HEK293 (cell line): ENCODE data around the gene DOCK1.

Experiments
- CTCF ChIA-PET: fragments of 350-600 bp; formaldehyde crosslinking; extraction: SDS; loops from one replicate; lab custom pipeline; 2021; ENCODE audit warnings: antibody characterized with exemption; lab: Yijun Ruan, JAX
- POLR2A ChIA-PET: fragments of 300-600 bp; formaldehyde crosslinking; extraction: SDS; loops from one replicate; lab custom pipeline; 2020; ENCODE audit warnings: antibody characterized with exemption, inconsistent platforms; lab: Yijun Ruan, JAX
- H3K27ac ChIP-seq: fragments of 200-500 bp; sonication (Bioruptor generic); 2 replicates; pipeline ENCODE4 v1.5.1; 2014; ENCODE audit warnings: low read depth, low read length, control low read depth, inconsistent platforms; ENCODE audit errors: extremely low read depth
- H3K36me3 ChIP-seq, 2 experiments: fragments of 200-500 bp in 1 of 2; sonication (Bioruptor generic) in 1 of 2; 1 replicate in 1 of 2; 2 replicates in 1 of 2; pipeline ENCODE4 v1.5.1; 2014 to 2017; ENCODE audit warnings: inconsistent platforms in 2 of 2, low read length in 2 of 2; ENCODE audit not compliant: control insufficient read depth in 2 of 2, insufficient read depth in 1 of 2
- H3K4me1 ChIP-seq: fragments of 200-500 bp; sonication (Bioruptor generic); 2 replicates; pipeline ENCODE4 v1.5.1; 2014; ENCODE audit warnings: mild to moderate bottlenecking, low read length, inconsistent platforms; ENCODE audit not compliant: control insufficient read depth, insufficient read depth
- H3K4me3 ChIP-seq: 2 replicates; pipeline ENCODE4 v1.5.1; 2011; ENCODE audit warnings: low read depth, mild to moderate bottlenecking, control low read depth, low read length, moderate library complexity
- H3K9me3 ChIP-seq: fragments of 200-500 bp; sonication (Bioruptor generic); 2 replicates; pipeline ENCODE4 v1.5.1; 2014; ENCODE audit warnings: low read depth, low read length, inconsistent platforms; ENCODE audit not compliant: control insufficient read depth, insufficient read depth
- EGR2 ChIP-seq: fragments of 450-650 bp; formaldehyde crosslinking; IDR thresholded peaks from 2 replicates; pipeline ENCODE4 v1.5.1; 2016; ENCODE audit warnings: low read depth, missing biosample characterization, missing genetic modification characterization
- KLF16 ChIP-seq: fragments of 450-650 bp; formaldehyde crosslinking; IDR thresholded peaks from 2 replicates; pipeline ENCODE4 v1.5.1; 2017; ENCODE audit warnings: missing biosample characterization, missing genetic modification characterization
- KLF9 ChIP-seq: fragments of 450-650 bp; formaldehyde crosslinking; IDR thresholded peaks from 2 replicates; pipeline ENCODE4 v1.5.1; 2016; ENCODE audit warnings: missing biosample characterization, missing genetic modification characterization, low read depth
- MEIS1 ChIP-seq: sonication (generic); formaldehyde crosslinking; IDR thresholded peaks from 2 replicates; pipeline ENCODE4 v1.8.1; 2022; ENCODE audit warnings: missing genetic modification reagents, mild to moderate bottlenecking, borderline replicate concordance
- SP2 ChIP-seq: fragments of 450-650 bp; formaldehyde crosslinking; IDR thresholded peaks from 2 replicates; pipeline ENCODE4 v1.5.1; 2016; ENCODE audit warnings: missing biosample characterization, missing genetic modification characterization
- ZBTB11 ChIP-seq: fragments of 450-650 bp; formaldehyde crosslinking; conservative IDR thresholded peaks from 2 replicates; pipeline ENCODE4 v1.5.1; 2016; ENCODE audit warnings: low read depth, missing biosample characterization, missing genetic modification characterization
- ZNF19 ChIP-seq: fragments of 450-650 bp; formaldehyde crosslinking; IDR thresholded peaks from 2 replicates; pipeline ENCODE4; 2016; ENCODE audit warnings: missing biosample characterization, missing genetic modification characterization, low read depth
- ZNF274 ChIP-seq, 2 experiments: fragments of 200-500 bp in 1 of 2; fragments of 450-650 bp in 1 of 2; sonication (Bioruptor generic) in 1 of 2; formaldehyde crosslinking in 1 of 2; IDR thresholded peaks; 2 replicates each; pipeline versions ENCODE4 v1.5.1 to v1.6.1; 2014 to 2016; ENCODE audit warnings: borderline replicate concordance in 1 of 2, inconsistent platforms in 1 of 2, low read length in 1 of 2, missing biosample characterization in 1 of 2, missing genetic modification characterization in 1 of 2
- ZNF311 ChIP-seq: fragments of 450-650 bp; formaldehyde crosslinking; IDR thresholded peaks from 2 replicates; pipeline ENCODE4 v1.5.1; 2017; ENCODE audit warnings: missing biosample characterization, missing genetic modification characterization, borderline replicate concordance
- ZNF416 ChIP-seq: fragments of 450-650 bp; formaldehyde crosslinking; IDR thresholded peaks from 2 replicates; pipeline ENCODE4 v1.5.1; 2016; ENCODE audit warnings: missing biosample characterization, missing genetic modification characterization
- ZNF510 ChIP-seq: fragments of 450-650 bp; formaldehyde crosslinking; IDR thresholded peaks from 2 replicates; pipeline ENCODE4 v1.5.1; 2018; ENCODE audit warnings: mild to moderate bottlenecking, missing genetic modification characterization, missing biosample characterization; ENCODE audit not compliant: insufficient replicate concordance
- ZNF600 ChIP-seq: fragments of 450-650 bp; formaldehyde crosslinking; IDR thresholded peaks from 2 replicates; pipeline ENCODE4 v1.5.1; 2016; ENCODE audit warnings: missing biosample characterization, missing genetic modification characterization
- ZNF645 ChIP-seq: fragments of 450-650 bp; formaldehyde crosslinking; IDR thresholded peaks from 2 replicates; pipeline ENCODE4; 2016; ENCODE audit warnings: missing biosample characterization, missing genetic modification characterization
- ZNF777 ChIP-seq: fragments of 450-650 bp; formaldehyde crosslinking; IDR thresholded peaks from 2 replicates; pipeline ENCODE4 v1.5.1; 2017; ENCODE audit warnings: missing biosample characterization, missing genetic modification characterization, borderline replicate concordance
- TF ChIP-seq, protein P1 (sequence below): fragments of 450-650 bp; formaldehyde crosslinking; IDR thresholded peaks from 2 replicates; pipeline ENCODE4 v1.5.1; 2016; ENCODE audit warnings: missing biosample characterization, missing genetic modification characterization
- TF ChIP-seq, protein P2 (sequence below): fragments of 450-650 bp; formaldehyde crosslinking; conservative IDR thresholded peaks from 2 replicates; pipeline ENCODE4 v1.5.1; 2016; ENCODE audit warnings: low read depth, missing biosample characterization, missing genetic modification characterization
- TF ChIP-seq, protein P3 (sequence below): fragments of 450-650 bp; formaldehyde crosslinking; IDR thresholded peaks from 2 replicates; pipeline ENCODE4 v1.5.1; 2016; ENCODE audit warnings: missing biosample characterization, missing genetic modification characterization, borderline replicate concordance
- TF ChIP-seq, protein P4 (sequence below): fragments of 450-650 bp; formaldehyde crosslinking; IDR thresholded peaks from 2 replicates; pipeline ENCODE4 v1.5.1; 2017; ENCODE audit warnings: missing biosample characterization, missing genetic modification characterization

DOCK1 gene

GRCh38 chr10:127444155-127444554 is 538.9 kb downstream of the DOCK1 start:
- H3K9me3 ChIP-seq = no peaks in the 10 kb centered on the region
- no peak for TF ChIP-seq ZNF311 (tag by site-specific recombination)
- no peak for TF ChIP-seq KLF16 (tag by site-specific recombination)
- TF ChIP-seq EGR2 (tag by site-specific recombination) = no peak
- TF ChIP-seq ZNF416 (tag by site-specific recombination) = no peak
- TF ChIP-seq ZNF510 (tag by site-specific recombination) = no peak
- TF ChIP-seq, protein P1, sequence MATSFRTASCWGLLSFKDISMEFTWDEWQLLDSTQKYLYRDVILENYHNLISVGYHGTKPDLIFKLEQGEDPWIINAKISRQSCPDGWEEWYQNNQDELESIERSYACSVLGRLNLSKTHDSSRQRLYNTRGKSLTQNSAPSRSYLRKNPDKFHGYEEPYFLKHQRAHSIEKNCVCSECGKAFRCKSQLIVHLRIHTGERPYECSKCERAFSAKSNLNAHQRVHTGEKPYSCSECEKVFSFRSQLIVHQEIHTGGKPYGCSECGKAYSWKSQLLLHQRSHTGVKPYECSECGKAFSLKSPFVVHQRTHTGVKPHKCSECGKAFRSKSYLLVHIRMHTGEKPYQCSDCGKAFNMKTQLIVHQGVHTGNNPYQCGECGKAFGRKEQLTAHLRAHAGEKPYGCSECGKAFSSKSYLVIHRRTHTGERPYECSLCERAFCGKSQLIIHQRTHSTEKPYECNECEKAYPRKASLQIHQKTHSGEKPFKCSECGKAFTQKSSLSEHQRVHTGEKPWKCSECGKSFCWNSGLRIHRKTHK (tag by site-specific recombination) = no peak
- TF ChIP-seq KLF9 (tag by site-specific recombination) = no peak
- TF ChIP-seq, protein P2, sequence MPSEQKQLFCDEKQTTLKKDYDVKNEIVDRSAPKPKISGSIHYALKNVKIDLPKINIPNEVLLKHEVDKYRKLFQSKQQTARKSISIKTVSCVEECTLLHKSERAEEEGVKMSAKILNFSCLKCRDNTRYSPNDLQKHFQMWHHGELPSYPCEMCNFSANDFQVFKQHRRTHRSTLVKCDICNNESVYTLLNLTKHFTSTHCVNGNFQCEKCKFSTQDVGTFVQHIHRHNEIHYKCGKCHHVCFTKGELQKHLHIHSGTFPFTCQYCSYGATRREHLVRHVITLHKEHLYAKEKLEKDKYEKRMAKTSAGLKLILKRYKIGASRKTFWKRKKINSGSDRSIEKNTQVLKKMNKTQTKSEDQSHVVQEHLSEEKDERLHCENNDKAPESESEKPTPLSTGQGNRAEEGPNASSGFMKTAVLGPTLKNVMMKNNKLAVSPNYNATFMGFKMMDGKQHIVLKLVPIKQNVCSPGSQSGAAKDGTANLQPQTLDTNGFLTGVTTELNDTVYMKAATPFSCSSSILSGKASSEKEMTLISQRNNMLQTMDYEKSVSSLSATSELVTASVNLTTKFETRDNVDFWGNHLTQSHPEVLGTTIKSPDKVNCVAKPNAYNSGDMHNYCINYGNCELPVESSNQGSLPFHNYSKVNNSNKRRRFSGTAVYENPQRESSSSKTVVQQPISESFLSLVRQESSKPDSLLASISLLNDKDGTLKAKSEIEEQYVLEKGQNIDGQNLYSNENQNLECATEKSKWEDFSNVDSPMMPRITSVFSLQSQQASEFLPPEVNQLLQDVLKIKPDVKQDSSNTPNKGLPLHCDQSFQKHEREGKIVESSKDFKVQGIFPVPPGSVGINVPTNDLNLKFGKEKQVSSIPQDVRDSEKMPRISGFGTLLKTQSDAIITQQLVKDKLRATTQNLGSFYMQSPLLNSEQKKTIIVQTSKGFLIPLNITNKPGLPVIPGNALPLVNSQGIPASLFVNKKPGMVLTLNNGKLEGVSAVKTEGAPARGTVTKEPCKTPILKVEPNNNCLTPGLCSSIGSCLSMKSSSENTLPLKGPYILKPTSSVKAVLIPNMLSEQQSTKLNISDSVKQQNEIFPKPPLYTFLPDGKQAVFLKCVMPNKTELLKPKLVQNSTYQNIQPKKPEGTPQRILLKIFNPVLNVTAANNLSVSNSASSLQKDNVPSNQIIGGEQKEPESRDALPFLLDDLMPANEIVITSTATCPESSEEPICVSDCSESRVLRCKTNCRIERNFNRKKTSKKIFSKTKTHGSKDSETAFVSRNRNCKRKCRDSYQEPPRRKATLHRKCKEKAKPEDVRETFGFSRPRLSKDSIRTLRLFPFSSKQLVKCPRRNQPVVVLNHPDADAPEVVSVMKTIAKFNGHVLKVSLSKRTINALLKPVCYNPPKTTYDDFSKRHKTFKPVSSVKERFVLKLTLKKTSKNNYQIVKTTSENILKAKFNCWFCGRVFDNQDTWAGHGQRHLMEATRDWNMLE (tag by site-specific recombination) = no peak
- TF ChIP-seq ZNF274 (IDR thresholded peaks at IDR 0.05; ENCODE audit: low read length) = no peak
- no peak for TF ChIP-seq ZNF274 (tag by site-specific recombination; IDR thresholded peaks at IDR 0.05; ENCODE audit: borderline replicate concordance)
- TF ChIP-seq SP2 (tag by site-specific recombination) = no peak
- TF ChIP-seq MEIS1 (CRISPR knock-in tag) = no peak
- H3K4me1 ChIP-seq = no peaks in the 10 kb centered on the region
- no peak overlapping the region for H3K4me3 ChIP-seq
- no peak overlapping the region for H3K27ac ChIP-seq
- H3K36me3 ChIP-seq = peaks cover 0 to 36% of the 10 kb centered on the region in 2 experiments; a peak in 1 of 3 replicates
- ChIA-PET CTCF (interaction anchor here (0.7 kb wide), 1 partner anchor 232 kb away, joined by 4 read pairs; no protein-coding TSS in a partner anchor), POLR2A (no interaction called here)

DNA sequence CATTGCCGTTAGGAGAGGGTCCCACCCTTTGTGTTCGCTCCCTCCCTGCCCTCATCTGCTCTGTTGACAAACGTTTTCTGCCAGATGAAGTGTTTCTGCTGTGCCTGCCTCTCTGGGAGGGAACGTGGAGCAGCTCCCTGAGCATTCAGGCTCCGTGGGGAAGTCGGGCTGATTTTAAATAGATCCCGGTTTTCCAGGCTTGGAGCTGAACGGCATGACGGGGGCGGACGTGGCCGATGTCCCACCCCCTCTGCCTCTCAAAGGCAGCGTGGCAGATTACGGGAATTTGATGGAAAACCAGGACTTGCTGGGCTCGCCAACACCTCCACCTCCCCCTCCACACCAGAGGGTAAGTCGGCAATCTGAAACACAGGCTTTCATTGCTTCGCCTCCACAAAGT is 542.0 kb downstream of the DOCK1 start:
- ChIA-PET CTCF (no interaction called here), POLR2A (no interaction called here)
- H3K9me3 ChIP-seq = no peaks in the 10 kb centered on the region
- peaks cover 0 to 30% of the 10 kb centered on the region in 2 experiments; a peak in 1 of 3 replicates for H3K36me3 ChIP-seq
- H3K27ac ChIP-seq = no peak overlapping the region
- no peaks in the 10 kb centered on the region for H3K4me1 ChIP-seq
- no peak overlapping the region for H3K4me3 ChIP-seq
- TF ChIP-seq ZNF19 (tag by site-specific recombination) = no peak
- TF ChIP-seq, protein P3, sequence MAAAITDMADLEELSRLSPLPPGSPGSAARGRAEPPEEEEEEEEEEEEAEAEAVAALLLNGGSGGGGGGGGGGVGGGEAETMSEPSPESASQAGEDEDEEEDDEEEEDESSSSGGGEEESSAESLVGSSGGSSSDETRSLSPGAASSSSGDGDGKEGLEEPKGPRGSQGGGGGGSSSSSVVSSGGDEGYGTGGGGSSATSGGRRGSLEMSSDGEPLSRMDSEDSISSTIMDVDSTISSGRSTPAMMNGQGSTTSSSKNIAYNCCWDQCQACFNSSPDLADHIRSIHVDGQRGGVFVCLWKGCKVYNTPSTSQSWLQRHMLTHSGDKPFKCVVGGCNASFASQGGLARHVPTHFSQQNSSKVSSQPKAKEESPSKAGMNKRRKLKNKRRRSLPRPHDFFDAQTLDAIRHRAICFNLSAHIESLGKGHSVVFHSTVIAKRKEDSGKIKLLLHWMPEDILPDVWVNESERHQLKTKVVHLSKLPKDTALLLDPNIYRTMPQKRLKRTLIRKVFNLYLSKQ (tag by site-specific recombination) = no peak
- TF ChIP-seq, protein P4, sequence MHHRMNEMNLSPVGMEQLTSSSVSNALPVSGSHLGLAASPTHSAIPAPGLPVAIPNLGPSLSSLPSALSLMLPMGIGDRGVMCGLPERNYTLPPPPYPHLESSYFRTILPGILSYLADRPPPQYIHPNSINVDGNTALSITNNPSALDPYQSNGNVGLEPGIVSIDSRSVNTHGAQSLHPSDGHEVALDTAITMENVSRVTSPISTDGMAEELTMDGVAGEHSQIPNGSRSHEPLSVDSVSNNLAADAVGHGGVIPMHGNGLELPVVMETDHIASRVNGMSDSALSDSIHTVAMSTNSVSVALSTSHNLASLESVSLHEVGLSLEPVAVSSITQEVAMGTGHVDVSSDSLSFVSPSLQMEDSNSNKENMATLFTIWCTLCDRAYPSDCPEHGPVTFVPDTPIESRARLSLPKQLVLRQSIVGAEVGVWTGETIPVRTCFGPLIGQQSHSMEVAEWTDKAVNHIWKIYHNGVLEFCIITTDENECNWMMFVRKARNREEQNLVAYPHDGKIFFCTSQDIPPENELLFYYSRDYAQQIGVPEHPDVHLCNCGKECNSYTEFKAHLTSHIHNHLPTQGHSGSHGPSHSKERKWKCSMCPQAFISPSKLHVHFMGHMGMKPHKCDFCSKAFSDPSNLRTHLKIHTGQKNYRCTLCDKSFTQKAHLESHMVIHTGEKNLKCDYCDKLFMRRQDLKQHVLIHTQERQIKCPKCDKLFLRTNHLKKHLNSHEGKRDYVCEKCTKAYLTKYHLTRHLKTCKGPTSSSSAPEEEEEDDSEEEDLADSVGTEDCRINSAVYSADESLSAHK = no peak
- TF ChIP-seq ZNF600 (tag by site-specific recombination) = no peak
- no peak for TF ChIP-seq ZNF645
- TF ChIP-seq ZNF311 (tag by site-specific recombination) = no peak
- TF ChIP-seq ZNF777 (tag by site-specific recombination) = no peak
- TF ChIP-seq ZBTB11 = no peak
